ENCODE results near the gene POLL. TPM values are rescaled to one million over a fixed set of nuclear protein-coding genes. Genes with fewer than 3 reads are reported as not detected.

POLL gene
- total and polyA plus RNA-seq, 2 of the 4 experiments (the other 2 are of a cell fraction) = 6.3 to 23.7 TPM

DNA sequence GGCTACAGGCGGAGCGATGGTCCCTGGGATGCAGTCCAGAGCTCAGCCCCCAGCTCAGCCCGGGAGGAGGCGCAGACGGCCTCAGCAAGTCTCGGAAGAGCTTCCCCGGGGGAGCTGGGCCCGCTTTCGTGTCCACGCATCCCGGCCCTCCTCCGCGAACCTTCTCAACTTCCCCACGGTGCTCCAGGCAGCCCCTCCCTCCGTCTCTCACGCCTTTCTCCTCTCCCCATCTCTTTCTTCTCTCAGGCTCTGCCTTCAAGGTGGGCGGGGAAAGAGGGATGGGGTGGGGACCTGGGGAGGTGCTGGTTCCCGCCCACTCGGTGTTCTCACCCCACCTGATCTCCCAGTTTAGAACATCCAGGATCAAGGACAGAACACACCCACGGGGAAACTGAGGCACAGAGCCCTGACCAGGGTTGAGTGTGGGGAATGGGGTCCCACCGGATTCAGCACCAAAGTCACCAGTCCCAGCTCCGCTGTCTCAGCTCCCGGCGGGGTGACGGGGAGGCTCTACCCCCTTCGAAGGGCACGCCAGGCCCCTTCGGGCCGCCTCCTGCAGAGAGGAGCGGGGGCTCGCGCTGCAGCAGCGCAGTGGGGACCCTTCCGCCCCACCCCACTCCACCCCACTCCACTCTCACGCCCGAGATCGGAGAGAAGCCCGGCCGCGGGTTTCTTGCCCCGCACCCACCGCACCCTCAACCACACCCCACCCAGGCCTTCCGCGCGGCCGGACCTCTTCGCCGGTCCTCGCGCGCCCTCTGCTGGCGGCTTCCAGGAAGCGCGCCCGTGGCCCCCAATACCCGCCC, 18.2 kb downstream of the POLL start:
- H4K20me1 ChIP-seq (ENCODE audit: insufficient read depth, low read length) = no peaks in the 10 kb centered on the region
- H3K4me1 ChIP-seq (ENCODE audit: control insufficient read depth, insufficient read depth, low read length) = peaks cover 6% of the 10 kb centered on the region
- H4K8ac ChIP-seq (ENCODE audit: low read depth in 2 of 2, low read length in 2 of 2) = peak overlapping the region; percentile 61 to 72; a peak in 2 of 4 replicates
- ATAC-seq (ENCODE audit: low read depth) (peak; percentile 91), DNase-seq (peak; percentile 35)
- peaks cover 46% of the 10 kb centered on the region for H3K27me3 ChIP-seq (ENCODE audit: control insufficient read depth, insufficient read depth, low read length)
- no peak overlapping the region for H2AK5ac ChIP-seq (ENCODE audit: low read depth, low read length)
- H2AFZ ChIP-seq (replicated peaks; ENCODE audit: low read length, poor library complexity) = peak overlapping the region; percentile 97
- no peak overlapping the region for H2BK120ac ChIP-seq (ENCODE audit: low read depth, low read length)
- H2BK15ac ChIP-seq (ENCODE audit: low read depth, low read length) = no peak overlapping the region; the same call in 2 of the 3 replicates
- 2% methylated on average over 14 of the region's 56 CpGs; no CpG with 5 or more reads in 1 of the 2 experiments for WGBS, 2 experiments (ENCODE audit: extremely low coverage in 2 of 2, insufficient read length in 1 of 2)
- H3K23ac ChIP-seq (ENCODE audit: low read depth, low read length) = no peak overlapping the region
- no TSS peak for BruUV-seq (replicated peaks)
- peak overlapping the region; percentile 1; the same call in 1 of the 2 replicates for H3K9ac ChIP-seq (ENCODE audit: low read depth, low read length)
- H3K18ac ChIP-seq (ENCODE audit: low read depth, low read length) = no peak overlapping the region
- H3K56ac ChIP-seq (ENCODE audit: extremely low read depth, insufficient read depth, low read length) = no peak overlapping the region
- ChIA-PET CTCF (interaction anchor here (0.6 to 2.5 kb wide), 3 partner anchors 43 to 356 kb away, joined by 3 to 16 read pairs (median 5); no protein-coding TSS in a partner anchor), POLR2A (ENCODE audit: unreplicated experiment) (no interaction called here)
- no peak overlapping the region for H2BK5ac ChIP-seq (ENCODE audit: low read depth, low read length, poor library complexity, severe bottlenecking)
- dilution Hi-C loops (cut with HindIII; ENCODE audit: low sequenced_read_pairs, unreplicated experiment) (no loop called here), intact Hi-C loops (cut with micrococcal nuclease) (loop anchor here (1.0 to 2.0 kb wide), 4 partner anchors 269 to 409 kb away; no protein-coding TSS in a partner anchor), in situ Hi-C loops (cut with MboI; ENCODE audit: low sequenced_read_pairs) (loop anchor here (5.0 kb wide), 1 partner anchor 358 kb away; no protein-coding TSS in a partner anchor)
- H2BK20ac ChIP-seq (ENCODE audit: low read depth, low read length) = no peak overlapping the region
- peak overlapping the region; percentile 21 for H2AK9ac ChIP-seq (replicated peaks; ENCODE audit: low read depth, low read length, poor library complexity)
- H3K9me3 ChIP-seq (ENCODE audit: control insufficient read depth, insufficient read depth, low read length) = peaks cover 7% of the 10 kb centered on the region
- peak overlapping the region; percentile 40 for H3K4me3 ChIP-seq (ENCODE audit: insufficient read depth, low read depth, low read length)
- H4K5ac ChIP-seq (ENCODE audit: low read depth, low read length) = peak overlapping the region; percentile 9; the same call in 1 of the 2 replicates
- H3K14ac ChIP-seq (replicated peaks; ENCODE audit: low read depth, low read length) = peak overlapping the region; percentile 81
- H3K27ac ChIP-seq (ENCODE audit: insufficient read depth, low read length) = no peak overlapping the region
- H3K79me1 ChIP-seq (ENCODE audit: low read depth in 1 of 2, low read length in 2 of 2) = no peaks in the 10 kb centered on the region
- TF ChIP-seq MAZ (IDR thresholded peaks at IDR 0.05; ENCODE audit: borderline replicate concordance, low read depth, low read length) (peak; percentile 64; the same call in 1 of the 2 replicates), SMC3 (IDR thresholded peaks at IDR 0.05; ENCODE audit: low read depth, low read length) (peak; percentile 54), MAFK (IDR thresholded peaks at IDR 0.05; ENCODE audit: low read depth, low read length) (no peak), POLR2A (IDR thresholded peaks at IDR 0.05; ENCODE audit: low read depth, low read length) (no peak), RAD21 (IDR thresholded peaks at IDR 0.05; ENCODE audit: low read length) (peak; percentile 70)
- TF ChIP-seq, protein P1, sequence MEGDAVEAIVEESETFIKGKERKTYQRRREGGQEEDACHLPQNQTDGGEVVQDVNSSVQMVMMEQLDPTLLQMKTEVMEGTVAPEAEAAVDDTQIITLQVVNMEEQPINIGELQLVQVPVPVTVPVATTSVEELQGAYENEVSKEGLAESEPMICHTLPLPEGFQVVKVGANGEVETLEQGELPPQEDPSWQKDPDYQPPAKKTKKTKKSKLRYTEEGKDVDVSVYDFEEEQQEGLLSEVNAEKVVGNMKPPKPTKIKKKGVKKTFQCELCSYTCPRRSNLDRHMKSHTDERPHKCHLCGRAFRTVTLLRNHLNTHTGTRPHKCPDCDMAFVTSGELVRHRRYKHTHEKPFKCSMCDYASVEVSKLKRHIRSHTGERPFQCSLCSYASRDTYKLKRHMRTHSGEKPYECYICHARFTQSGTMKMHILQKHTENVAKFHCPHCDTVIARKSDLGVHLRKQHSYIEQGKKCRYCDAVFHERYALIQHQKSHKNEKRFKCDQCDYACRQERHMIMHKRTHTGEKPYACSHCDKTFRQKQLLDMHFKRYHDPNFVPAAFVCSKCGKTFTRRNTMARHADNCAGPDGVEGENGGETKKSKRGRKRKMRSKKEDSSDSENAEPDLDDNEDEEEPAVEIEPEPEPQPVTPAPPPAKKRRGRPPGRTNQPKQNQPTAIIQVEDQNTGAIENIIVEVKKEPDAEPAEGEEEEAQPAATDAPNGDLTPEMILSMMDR (conservative IDR thresholded peaks at IDR 0.05; ENCODE audit: low read depth, low read length) = peak; percentile 64
- H3K4ac ChIP-seq (ENCODE audit: low read depth, low read length) = peak overlapping the region; percentile 18; the same call in 1 of the 2 replicates
- 0 out of 2 replicates have a peak overlapping the region, but pooled peaks have one; percentile 38 for H4K91ac ChIP-seq (ENCODE audit: insufficient read depth, low read depth, low read length)
- peak overlapping the region; percentile 81 for H3K4me2 ChIP-seq (ENCODE audit: low read depth, low read length)
- no peaks in the 10 kb centered on the region for H3K36me3 ChIP-seq (ENCODE audit: control insufficient read depth, insufficient read depth, low read length)
- no peaks in the 10 kb centered on the region; the same call in 1 of the 2 replicates for H3K9me1 ChIP-seq (ENCODE audit: insufficient read depth, low read length)

Measured in IMR-90 (cell line).